Stimulated activated CD4-positive, alpha-beta T cell treated with anti-CD3 and anti-CD28 coated beads, Interleukin-2, amount 100 ng/mL, for 48 hours (primary cell): ENCODE measurements around the gene TM9SF4.
"Not testable (repeated sequence)": the region's sequence is repeated elsewhere in the genome, so short reads cannot be mapped to it uniquely, and the experiment has no call there.

ENCODE experiments used
- DNase-seq, 2 donors: peaks; one replicate each; pipeline ENCODE4 v3.0.0-alpha.2; 2020

Gene TM9SF4

DNA sequence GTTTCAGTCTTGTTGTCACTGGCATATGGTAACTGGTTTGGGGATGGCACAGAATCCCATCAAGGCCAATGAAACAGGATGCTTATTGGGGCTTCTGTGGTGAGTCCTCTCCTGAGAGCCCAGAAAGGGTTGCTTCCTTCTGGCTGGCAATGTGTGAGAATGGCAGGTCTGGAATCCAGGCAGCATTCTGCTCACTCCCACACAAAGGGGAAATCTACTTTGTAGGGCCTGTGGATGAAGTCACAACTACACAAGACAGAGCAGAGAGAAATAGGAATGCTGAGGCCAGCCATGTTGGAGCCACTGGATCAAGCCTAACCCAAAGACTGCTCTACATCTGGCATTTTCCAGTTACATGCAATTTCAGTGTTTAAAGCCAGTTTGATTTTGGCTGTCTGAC lies 82.4 kb downstream of the TM9SF4 start:
- no peak for DNase-seq

DNA sequence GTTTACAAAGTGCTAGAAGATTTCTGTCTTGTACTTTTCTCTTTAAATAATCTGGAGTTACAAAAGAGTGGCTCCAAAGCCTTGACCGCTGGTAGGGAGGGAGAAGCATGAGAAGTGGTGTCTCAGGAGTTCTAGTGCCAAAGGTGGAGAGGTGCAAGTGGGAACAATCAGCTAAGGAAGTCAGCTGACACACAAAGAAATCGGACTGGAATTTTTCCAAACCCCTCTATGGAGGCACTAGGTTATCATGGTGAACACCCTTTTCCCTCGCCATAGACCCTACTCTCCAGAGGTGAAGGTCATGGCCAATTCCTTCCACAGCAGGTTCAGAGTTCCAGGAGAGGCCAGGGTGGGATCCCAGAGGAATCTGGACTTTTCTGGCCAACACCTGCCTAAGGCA lies 83.2 kb downstream of the TM9SF4 start:
- DNase-seq: no peak

DNA sequence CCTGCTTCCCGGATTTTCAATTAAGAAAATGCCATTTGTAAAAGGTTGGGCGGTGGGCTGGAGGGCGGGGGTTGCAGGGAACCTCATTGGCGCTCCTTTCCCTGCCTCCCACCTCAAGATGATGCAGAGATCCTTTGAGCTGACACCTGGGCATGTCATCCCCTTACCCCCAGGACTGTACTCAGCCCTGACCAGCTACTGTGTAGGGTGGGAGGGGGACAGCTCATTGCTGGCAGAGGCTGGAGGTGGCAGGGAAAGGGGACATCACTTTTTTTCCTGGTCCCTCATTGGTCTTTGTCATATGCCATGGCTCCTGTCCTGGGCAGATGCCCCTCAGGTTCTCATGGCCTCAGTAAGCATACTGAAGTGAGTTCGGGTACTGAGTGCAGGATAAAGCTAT lies 83.8 kb downstream of the TM9SF4 start:
- DNase-seq: not testable (repeated sequence)

DNA sequence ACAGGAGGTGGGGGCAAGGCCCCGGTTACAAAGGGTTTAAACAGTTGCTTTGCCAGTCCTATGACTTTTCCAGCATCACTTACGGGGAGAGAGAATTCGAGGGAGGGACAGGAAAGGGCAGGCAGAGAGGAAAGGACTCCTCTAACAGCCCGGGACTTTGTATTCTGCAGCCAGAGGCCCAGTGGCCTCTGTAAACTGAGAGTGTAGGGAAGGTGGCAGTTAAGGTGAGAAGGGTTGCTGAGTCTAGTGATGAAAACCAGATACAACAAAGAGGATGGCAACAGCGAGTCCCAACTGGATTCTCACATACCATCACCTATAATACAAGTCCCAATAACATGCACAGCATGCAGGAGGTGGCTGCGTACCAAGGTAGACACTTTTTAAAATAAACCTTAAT lies 84.5 kb downstream of the TM9SF4 start:
- DNase-seq: no peak

DNA sequence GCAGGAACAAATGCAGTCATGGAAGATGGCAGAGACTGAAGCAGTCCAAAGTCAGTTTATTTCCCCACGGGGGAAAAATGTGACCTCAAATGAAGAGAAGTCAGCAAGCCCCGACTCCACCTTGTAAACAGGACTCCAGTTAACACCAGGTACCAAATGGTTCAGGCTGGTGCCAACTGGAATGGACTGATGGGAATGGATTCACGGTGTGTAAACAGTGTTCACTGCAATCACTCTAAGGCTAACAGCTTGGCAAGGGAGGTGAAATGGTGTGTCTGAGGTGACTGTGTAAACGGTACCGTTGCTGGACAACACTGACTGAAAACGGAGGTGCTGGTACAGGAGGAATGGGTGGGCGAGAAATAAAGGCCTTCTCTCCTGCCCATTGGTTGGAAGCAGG lies 86.1 kb downstream of the TM9SF4 start:
- DNase-seq: no peak

DNA sequence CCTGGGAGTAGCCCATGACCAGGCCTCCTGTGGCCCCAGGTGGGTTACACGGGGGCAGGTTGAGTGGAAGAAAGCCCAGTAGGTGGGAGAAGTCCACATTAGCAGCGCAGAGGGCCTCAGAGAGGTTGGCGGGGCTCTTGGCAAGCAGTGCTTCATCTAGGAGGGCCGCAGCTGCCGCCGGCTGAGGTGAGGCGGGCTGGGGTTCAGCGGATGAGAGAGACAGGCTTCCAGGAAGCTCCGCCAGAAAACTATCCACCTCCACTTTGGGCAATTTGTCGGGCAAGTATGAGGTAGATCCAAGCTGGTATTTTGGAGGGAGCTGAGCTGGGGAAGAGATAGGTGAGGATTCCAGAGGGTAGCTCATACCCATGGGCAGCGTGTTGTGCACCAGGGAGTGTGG lies 87.1 kb downstream of the TM9SF4 start:
- not testable (repeated sequence) for DNase-seq

DNA sequence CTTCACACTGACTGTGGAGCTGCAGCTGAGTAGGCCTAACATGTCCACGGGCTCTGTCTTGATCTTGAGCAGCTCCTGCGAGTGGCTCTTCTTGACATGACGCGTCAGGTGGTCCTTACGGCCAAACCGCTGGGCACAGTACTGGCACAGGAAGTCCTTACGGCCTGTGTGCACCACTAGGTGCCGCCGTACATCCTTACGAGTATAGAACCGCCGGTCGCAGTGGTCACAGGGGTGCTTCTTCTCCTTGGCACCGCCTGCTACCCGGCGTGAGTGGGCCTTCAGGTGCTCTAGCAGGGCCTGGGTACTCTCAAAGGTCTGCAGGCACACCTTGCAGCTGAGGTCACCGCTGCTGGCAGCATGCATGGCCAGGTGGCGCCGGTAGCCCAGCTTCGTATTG lies 87.6 kb downstream of the TM9SF4 start:
- not testable (repeated sequence) for DNase-seq

DNA sequence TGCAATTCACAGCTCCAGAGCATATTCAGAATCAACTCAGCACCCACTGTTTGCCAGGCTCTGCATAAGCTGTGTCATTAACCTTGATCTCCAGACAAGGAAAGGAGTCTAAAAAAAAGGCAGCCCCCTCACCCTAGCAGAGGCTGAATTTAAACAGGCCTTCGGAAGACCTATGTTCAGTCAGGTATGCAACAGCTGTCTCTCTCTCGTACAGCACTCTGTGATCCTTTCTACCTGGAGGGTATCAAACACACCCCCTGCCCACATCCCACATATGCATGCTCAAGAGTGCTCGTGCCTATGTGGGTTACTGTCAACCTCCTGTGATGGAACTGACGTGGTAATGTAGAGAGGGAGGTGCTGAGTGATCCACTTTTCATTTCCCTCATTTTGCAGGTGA lies 89.5 kb downstream of the TM9SF4 start:
- DNase-seq: no peak

DNA sequence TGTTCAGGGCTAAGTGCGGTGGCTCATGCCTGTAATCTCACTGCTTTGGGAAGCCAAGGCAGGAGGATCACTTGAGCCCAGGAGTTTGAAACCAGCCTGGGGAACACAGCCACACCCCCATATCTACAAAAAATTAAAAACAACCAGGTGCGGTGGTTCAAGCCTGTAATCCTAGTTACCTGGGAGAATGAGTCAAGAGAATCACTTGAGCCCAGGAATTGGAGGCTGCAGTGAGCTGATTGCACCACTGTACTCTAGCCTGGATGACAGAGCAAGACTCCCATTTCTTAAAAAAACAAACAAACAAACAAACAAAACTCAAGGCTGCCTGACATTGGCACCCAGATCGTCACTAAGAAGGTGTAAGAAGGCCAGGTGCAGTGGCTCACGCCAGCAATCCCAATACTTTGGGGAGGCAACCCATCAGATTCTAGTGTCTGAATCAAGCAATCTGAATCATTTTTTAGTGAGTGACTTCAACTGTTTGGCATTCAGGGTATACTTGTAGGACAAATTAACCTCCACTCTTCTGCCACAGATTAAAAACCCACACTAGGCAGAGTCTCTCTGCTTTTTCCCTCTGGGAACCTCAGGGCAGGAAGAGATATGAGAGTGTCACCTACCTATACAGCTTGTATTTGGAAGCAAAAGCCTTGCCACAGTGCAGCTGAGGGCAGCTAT lies 91.9 kb downstream of the TM9SF4 start:
- DNase-seq: no peak

DNA sequence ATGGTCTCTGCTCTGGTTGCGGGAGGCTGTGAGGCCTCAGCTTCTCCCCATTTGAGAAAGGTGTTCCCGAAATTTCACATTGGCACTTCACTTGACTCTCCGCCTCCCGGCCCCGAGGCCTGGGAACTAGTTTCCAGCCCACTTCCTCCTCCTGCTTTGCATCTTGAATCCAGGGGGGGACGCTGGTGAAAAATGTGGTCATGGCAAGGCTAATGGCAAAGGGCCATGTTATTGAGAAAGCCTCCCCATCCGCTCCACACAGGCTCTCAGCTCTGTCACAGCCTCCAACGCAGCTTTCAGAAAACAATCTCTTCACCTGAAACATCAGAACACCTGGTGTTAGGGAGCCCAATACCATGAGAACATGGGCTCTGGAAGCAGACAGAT lies 92.5 kb downstream of the TM9SF4 start:
- DNase-seq: no peak

DNA sequence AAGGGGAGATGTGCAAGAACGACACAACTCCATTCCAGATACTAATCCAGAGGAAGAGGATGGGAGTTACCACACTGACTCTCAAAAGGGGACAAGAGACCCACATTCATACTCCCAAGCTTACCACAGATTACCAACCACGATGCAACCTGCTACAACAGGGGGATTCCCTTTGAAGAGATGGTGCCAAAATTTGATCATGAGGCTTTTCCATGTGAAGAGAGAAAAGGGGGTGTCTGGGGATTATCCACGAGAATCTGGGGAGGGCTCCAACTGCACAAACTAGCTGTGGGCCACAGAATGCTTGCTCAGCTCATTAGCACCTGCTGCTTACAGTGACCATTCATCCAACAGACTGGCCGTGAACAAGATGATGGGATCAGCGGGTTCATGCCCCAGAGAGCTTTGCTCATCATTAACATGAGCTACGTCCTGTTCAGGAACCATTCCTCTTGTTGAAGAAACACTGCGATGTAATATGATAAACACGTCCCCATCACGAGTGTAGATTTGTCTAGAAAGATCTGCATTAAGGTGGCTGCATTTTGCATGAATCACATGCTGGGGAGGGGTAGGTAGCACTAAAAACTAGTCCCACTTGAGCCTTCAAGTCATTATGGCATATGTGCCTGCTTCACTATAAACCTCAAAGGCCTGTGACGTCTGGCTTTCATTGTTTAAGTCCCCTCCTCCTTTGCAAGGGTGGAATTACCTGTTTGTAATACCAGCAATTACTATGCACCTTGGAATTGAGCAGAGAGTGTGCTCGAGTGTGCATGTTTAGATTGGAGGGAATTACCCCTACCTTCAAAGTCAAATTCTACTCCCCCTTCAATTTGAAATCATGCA lies 94.1 kb downstream of the TM9SF4 start:
- no peak for DNase-seq

DNA sequence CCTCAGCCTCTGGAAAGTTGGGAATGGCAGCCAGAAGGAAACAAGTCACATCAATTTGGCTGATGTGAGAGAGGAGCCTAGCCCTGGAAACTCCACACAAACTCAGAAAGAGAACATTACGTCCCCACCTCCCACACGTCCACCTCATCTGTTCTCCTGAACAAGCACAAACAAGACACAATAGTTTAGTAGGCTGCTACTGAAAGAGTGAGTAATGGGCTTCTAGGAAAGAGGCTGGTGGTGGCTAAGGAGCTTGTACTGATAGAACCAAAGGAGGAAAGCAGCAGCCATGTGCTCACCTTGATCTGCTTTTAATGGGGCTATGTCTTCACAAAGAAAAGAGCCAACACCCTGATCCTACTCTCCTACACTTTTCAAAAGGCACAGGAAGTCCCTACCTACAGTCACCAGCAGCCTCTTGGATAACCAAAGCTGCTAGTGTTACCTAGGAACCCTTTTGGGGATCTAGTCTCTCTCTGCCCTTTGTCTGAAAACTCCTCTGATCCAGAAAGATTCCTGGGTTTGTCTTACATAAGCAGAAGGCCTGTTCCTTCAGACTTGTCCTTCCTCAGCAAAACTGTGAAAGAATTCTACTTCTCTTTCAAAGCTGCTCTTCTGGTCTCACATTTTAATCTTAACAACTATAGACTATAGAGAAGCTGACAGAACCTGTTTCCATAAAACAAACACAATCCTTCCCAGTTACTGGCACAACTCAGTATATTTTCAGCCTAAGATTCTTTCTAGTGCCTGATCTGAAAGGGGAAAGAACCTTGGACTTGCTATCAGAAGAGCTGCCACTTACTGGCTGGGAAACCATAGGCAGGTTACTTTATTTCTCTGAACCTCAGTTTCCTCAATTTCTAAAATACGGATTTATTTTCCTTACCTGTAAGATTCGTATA lies 94.9 kb downstream of the TM9SF4 start:
- DNase-seq: peak; percentile 59 to 66

DNA sequence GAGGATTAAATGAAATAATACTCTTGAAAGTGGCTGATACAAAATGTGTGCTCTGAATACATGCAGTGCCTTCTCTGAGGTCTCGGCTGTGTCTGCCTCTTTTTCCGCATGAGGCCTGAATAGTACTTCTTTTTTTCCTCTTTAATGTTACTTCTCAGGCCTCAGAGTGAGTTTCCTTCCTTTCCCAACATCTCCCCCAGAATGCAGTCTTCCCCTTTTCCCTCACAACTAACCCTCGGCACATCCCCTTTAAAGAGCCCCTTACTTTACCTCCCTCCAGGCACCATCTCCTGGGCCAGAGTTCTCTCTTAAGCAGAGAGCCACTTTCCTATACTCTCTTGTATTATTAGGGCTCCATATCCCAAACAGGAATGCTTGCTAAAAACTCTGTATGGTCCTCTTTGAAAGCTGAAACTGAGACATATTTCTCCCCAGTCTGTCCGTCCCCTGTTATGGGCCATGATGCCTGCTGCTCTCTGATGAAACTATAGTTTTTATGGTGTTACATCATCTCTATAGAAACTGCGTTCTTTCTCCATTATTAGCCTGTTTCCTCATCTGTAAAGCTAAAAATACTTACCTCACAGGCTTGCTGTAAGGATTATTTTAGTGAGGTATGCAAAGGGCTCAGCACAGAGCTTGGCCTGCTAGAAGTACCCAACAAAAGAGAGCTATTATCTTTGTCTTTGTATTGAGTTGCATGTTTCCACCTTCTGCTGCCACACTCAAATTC lies 95.8 kb downstream of the TM9SF4 start:
- DNase-seq: no peak

DNA sequence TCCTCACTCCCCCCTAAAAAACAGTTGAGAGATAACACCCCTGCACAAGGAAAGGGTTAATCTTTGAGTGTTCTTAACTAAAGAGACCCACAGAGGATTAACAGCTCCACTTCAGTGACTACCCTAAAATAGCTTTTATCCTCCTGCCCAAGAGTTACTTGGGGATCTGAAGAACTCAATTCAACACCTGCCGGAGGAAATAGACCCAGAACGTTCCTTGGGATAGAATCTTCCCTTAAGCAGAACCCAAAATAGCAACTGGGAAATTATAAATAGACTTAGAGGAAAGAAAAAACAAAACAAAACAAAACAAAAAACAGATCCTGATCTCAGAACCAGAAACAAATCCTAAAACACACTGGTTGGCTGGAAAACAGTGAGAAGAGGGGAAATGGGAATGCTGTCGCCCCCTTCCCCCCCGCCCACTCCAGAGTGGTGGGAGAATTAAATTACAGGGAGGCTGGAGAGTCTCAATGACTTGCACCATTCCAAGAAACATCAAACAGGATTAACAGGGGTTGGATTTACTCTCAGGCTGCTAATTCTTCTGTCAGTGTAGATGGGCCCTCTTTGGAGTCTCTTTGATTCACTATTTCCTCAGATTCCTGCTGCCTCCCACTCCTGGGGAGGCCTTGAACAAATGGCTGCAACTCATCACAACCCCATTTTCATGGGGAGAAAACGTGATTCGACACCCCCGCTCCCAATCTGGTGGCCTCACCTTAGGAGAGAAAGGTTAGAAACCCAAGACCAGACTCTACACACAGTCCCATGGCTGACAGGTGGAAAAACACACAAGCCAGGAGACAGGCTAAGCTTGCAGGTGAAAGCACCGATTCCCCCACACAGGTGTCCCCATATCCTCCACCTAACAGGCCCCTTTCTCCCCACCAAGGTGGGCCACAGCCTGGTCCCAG lies 96.6 kb downstream of the TM9SF4 start:
- DNase-seq: no peak

DNA sequence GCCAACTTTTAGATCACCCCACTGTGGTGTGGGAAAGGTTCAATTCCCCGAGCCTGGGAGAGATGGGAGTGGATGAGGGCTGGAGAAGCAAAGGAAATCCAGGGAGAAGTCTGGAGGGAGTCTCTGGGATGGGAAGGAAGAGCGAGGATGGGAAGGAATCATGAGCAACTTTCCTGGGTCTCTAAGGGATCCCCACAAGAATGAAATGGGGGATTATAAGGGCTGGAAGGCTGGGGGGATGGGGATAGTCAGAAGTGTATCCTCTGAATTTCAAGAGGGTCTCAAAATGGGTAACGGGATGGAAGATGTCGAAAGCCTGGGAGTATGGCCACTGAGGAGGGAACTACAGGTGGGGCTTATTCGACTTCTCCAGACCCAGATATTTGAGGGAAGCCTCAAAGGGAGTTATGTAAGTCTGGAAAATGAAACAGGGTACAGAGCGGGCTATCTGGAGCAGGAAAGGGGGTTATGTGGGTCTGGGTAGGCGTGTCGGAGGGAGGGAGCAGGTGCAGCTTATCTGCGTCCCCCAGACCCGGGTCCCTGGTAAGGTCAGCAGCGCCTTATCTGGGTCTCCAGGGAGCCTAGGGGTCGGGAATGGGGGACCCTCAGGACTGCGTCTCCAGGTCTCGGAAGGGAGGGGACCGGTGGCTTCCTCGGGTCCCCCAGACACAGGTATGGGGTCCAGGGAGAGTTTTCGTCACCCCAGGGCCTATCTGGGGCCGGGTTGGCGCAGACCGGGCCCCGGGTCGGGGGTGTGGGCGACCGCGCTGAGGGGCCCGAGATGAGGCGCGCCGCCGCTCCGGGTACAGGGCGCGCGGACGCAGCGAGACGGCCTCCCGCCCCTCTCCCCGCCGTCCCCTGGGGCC lies 97.5 kb downstream of the TM9SF4 start:
- no peak for DNase-seq

DNA sequence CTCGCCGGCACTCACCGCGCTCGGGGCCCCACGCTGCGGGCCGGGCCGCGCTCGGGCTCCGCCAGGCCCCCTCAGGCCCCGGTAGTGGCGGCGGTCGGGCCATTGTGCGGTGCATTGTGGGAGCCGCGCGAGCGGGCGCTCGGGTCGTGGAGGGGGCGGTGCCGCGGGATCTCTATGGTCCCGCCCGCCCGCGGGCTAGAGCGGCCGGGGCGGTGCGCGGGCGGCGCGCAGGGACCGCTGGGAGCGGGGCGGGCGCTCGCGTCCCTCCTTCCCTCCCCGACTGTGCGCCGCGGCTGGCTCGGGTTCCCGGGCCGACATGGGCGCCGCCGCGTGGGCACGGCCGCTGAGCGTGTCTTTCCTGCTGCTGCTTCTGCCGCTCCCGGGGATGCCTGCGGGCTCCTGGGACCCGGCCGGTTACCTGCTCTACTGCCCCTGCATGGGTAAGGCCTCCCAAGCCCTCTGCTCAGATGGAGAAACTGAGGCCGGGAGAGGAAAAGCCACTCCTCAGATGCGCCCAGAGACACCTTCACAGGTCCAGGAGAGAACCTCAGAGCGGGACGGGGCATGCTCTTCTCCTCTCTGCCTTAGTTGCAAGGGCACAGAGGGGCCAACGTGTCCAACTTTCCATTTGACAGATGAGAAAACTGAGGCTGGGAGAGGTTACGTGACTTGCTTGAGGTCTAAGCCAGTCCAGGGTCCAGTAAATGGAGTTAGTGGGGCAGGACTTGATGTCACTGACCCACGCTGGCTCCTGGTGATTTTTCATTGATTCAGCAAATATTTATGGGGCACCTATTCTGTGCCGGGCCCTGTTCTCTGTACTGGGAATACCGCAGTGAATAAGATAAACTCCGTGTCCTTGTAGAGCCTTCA lies 98.3 kb downstream of the TM9SF4 start, which contains the start of the genes PLAGL2 and POFUT1:
TSS of gene PLAGL2 (minus strand) at position 118 of the 873 bp plus-strand sequence. CDS start 5,565 bp downstream, outside the sequence.
TSS of gene POFUT1 (plus strand) at position 255 of the 873 bp plus-strand sequence. CDS start at position 317, 62 bp downstream.
- peak; percentile 85 to 90 for DNase-seq

DNA sequence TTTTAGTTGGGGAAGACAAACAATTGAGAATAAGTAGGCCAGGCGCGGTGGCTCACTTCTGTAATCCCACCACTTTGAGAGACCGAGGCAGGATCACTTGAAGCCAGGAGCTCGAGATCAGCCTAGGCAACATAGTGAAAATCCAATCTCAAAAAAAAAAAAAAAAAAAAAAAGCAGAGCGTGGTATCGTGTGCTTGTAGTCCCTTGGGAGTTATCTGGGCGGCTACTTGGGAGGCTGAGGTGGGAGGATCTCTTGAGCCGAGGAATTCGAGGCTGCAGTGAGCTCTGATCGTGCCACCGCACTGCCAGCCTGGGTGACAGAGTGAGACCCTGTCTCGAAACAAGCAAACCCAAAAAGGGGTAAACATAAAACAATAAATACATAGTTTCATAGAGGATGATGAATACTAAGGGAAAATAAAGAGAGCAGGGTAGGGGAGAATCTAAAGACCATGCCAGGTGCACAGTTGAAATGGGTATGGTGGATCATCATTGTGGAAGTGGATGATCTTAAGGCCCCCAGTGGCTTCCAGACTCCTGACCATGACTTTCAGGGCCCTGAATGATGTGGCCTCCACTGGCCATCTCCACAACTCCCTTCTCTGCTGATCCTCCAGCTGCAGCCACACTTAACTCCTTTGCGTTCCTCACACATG lies 99.1 kb downstream of the TM9SF4 start:
- DNase-seq: no peak

DNA sequence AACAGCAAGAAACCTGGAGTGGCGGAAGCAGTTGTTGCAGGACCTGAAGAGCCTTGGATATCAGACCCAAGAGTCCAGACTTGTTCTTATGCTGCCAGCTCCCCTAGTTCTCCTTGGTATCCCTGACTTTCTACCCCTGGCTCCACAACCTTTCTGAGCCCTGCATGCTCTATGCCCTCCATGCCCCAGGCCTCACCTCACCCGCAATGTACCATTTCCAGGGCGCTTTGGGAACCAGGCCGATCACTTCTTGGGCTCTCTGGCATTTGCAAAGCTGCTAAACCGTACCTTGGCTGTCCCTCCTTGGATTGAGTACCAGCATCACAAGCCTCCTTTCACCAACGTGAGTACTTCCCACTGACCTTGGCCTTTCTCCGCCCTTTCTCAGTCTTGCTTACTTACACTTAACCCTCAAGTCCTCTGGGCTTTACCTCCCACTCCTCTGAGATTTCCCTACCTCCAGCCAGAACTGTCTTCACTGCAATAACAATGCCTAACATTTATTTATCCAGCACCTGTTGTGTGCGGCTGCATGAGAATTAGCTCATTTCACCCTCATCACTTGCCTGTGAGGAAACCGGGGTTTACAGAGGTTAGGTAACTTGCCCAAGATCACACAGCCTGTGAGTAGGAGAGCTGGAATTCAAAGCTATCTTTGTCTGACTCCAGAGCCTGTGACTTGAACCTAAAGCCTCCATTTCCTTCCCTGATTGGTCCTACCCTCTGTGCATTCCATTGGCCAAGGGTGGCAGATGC lies 100.5 kb downstream of the TM9SF4 start:
- DNase-seq: no peak
